HT-29 (cell line): ENCODE data around the gene HLTF. TPM values are rescaled to one million over a fixed set of nuclear protein-coding genes. Genes with fewer than 3 reads are reported as not detected.
"Not testable (repeated sequence)": the region's sequence is repeated elsewhere in the genome, so short reads cannot be mapped to it uniquely, and the experiment has no call there.

Experiments
- DNase-seq: peaks from one replicate; pipeline ENCODE4 v3.0.0-alpha.2; 2015; ENCODE audit warnings: low spot score
- total RNA-seq: library from RNA; depleted of rRNA; stranded (reverse); fragments of >200 nt; shearing (Covaris generic); gene quantifications from 2 replicates; pipeline ENCODE4 v1.2.3, GENCODE V29; 2014; rRNA removed

The HLTF gene
- total RNA-seq, result not detected in 2 replicates

DNA sequence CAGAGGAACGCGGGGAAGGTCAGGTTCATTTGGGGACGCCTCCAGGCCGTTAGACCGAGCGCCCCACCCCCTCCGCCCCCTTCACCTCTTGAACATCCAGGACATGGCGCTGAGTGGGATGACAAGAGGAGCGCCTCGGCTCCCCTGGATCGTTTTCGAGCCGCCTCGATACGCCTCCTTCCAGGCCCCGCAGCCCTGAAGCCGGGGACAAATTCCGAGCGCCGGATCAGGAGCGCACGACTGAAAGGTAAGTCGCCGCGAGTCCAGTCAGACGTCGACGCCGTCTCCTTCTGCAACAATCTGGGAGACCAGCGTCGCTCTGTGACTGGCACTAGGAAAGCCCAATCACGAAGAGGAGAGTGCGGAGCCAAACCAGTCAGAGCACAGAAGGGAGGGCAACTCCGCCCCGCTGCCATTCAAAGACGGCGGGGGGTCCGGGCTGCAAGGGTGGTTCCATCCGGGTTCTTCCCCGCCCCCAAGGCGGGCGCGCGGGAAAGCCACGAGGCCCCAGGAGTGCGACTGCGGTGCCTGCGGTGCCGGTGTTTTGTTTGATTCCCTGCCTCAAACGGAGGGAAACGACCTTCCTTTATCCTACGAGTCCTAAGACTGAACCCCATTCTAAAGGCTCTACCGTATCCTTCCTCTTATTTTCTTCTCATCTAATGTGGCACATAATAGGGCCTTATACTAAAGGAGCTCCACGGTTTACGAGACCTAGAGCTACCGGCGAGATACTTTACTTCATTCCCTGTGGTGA is at the start of gene HLTF:
Gene HLTF, minus strand, starts transcription at position 302 of the 757 bp plus-strand sequence. Its CDS starts 197 bp downstream, at position 105.
- DNase-seq, result no peak

- no peak for DNase-seq
Observed at GRCh38 chr3:149134575-149134974, 48.2 kb upstream of the HLTF start.

DNA sequence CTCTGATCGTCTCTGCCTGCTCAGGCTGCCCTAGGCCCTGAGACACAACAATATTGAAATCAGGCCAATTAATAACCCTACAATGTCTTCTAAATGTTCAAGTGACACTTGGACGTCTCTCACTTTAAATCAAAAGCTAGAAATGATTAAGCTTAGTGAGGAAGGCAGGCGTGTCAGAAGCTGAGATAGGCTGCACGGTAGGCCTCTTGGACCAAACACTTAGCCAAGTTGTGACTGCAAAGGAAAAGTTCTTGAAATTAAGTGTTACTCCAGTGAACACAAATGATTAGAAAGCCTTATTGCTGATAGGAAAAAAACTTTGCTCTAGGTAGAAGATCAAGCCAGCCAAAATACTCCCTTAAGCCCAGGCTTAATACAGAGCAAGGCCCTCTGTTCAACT is 45.3 kb upstream of the HLTF start:
- no peak for DNase-seq

DNA sequence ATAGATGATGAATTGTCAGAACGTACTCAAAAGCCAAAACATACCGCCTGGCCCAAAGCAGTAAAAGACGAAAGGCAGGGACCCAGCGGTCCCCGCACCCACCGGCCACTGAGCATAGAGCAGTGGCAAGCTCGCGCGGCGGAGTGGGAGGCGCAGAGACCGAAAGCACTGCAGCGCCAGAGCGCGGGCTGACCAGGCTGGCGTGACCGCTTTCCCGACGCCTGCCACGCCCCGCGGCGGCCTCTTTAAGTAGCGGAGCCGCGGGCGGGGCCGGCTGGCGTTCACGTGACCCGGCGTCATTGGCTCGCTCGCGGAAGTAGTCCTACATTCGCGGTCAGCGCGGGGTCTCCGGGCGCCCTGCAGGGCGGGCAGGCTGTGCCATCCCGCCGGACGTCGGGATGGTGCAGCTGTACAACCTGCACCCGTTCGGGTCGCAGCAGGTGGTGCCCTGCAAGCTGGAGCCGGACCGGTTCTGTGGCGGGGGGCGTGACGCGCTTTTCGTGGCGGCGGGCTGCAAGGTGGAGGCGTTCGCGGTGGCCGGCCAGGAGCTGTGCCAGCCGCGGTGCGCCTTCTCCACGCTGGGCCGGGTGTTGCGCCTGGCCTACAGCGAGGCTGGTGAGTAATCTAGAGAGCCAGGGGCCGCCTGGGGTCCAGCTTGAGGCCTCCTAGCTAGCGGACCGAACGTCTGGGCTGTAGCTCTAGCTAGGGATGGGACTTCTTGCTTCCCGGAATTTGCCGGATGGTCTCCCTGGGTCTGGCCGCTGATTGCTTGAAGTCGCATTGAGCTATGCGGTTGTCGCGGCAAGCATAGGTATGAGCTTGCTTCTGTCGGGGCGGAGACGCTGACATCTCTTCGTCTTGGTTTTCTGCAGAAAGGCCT is 43.2 kb upstream of the HLTF start, which contains the start of gene HPS3:
Gene HPS3, plus strand, starts transcription at position 313 of the 880 bp plus-strand sequence. Its CDS starts 86 bp downstream, at position 399.
- DNase-seq, result peak; percentile 98

DNA sequence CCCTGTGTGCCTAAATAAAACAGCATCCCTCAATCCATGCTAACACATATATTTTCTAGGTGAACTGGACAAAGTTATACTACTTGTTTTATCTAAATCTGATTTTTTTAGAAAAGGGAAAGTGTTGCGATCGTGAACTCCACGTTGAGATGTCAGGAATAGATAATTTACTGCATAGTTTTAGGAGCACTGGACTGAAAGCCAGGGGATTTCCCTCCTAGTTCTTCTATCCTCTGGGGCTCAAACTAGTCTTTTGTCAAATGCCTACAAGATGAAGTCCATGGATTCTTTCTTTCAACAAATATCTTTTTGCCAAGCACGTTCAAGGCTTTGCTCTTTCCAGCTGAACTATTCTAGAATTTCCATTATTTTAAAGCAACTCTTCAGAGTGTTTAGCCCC is 42.5 kb upstream of the HLTF start:
- no peak for DNase-seq

GRCh38 chr3:149122721-149123578 is 36.6 kb upstream of the HLTF start:
- DNase-seq, result no peak

- DNase-seq, result peak; percentile 89
Observed at GRCh38 chr3:149120051-149120972, 34.0 kb upstream of the HLTF start.

DNA sequence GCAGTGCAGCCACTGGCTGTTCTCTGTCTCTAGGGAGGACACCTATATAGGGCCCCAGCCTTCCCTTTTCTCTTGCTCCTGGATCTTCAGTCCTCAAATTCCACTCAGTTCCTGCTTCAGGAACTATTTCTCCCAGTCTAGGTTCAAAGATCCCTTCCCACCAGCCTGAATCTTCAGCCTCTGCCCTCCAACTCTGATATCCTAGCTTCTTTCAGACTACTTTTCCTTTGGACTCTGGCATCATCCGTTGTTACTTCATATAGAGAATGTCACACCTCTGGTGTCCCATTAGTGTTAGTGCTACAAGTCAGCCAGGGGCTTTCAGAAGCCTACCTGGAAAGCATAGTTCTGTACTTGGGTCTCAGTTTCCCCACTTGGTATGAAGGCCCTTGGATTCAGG is 33.1 kb upstream of the HLTF start:
- DNase-seq, result no peak

- no peak for DNase-seq
Observed at GRCh38 chr3:149118724-149119123, 32.4 kb upstream of the HLTF start.

- no peak for DNase-seq
Observed at GRCh38 chr3:149115114-149115513, 28.8 kb upstream of the HLTF start.

DNA sequence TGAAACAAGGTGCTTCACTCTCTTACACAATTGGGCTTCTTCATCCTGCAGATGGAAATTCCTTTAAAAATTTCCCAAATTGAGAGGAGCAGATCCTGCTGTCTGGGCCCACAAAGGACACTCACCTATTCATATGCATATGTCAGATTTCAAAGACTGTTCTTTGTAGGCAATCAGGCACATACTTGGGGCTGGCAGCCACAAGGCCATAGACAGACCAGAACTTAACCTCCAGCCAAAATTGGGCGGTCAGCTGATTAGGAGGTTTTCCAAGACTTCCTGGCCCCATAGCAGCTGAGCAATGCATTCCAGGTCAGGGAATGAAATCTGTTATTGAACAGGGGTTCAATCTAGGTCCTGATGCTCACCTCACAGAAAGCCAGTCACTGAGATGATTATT is 28.1 kb upstream of the HLTF start:
- DNase-seq, result no peak

DNA sequence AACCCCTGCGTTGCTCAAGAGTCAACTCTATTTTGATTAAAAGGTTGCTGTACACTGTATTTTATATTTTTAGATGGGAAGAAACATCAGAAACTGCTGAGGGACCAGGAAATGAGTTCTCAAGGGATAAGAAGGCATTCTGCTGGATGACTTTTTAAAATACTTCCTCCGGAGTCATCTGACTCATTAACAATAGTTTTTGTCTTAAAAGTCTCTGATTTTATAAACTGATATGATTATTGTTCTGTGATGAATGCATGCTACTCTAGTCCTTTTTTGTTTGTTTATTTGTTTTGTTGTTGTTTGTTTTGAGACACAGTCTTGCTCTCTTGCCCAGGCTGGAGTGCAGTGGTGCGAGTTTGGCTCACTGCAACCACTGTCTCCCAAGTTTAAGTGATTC is 18.2 kb upstream of the HLTF start:
- DNase-seq, result no peak

- DNase-seq, result no peak
Observed at GRCh38 chr3:149101641-149102040, 15.3 kb upstream of the HLTF start.

- DNase-seq, result no peak
Observed at GRCh38 chr3:149101154-149101553, 14.8 kb upstream of the HLTF start.

DNA sequence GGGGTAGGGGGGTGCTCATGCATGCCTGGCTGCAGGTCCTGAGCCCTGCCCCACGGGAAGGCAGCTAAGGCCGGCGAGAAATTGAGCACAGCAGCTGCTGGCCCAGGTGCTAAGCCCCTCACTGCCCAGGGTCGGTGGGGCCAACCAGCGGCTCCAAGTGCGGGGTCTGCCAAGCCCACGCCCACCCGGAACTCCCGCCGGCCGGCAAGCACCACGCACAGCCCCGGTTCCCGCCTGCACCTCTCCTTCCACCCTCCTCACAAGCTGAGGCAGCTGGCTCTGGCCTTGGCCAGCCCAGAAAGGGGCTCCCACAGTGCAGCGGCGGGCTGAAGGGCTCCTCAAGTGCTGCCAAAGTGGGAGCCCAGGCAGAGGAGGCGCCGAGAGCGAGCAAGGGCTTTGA is 11.7 kb upstream of the HLTF start:
- not testable (repeated sequence) for DNase-seq

DNA sequence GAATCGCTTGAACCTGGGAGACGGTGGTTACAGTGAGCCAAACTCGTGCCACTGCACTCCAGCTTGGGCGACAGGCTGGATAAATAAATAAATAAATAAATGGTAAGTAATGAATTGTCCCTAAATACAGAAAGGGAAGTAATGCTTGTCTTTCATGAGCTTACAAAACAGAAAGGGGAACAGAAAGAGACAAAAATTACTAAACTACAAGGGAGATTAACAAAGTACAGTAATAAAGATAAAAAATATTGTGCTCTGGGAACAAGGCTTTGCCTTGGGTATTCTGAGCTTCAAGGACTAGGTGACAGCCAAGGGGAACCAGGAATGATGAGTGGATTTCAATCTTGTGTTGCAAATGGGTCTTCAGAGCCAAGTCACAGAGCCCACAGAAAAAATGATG is 9.2 kb upstream of the HLTF start:
- DNase-seq, result no peak

DNA sequence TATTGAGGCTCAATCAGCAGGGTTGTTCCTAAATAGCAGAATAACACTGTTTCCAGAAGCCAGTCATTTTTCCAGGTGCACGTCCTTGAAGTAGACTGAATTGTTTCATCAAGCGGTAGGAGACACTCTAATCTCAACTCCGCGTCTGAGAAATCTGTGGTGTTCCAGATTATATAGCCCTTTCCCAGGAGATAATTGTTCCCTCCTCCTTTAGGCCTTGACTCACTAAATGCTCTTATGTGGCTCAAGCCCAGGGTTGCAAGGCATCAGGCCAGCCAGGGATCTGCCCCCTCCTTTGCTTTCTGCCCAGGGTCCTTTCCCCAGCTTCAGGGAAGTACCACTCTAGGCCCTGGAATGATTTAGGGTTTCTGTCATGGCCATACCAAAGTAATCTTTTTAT is 5.7 kb upstream of the HLTF start:
- no peak for DNase-seq

- DNase-seq, result no peak
Observed at GRCh38 chr3:149090907-149091306, 4.6 kb upstream of the HLTF start.

DNA sequence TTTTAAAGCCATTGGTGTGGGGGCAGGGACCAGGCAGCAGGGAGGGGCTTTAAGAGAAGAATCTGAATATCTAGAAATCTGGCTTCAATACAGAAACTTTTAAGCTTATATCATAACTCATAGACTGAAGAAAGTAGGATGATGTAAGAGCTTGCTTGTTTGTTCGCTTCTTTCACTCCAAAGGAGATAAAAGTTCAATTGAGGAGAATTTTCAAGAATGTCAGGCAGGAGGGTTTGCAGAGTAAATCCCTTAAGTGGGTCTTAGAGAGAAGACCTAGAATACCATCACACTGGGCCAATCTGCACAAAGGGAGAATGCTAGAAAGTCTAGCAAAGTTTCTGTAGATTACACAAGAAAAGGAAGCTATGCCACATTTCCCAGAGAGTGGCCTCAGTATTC is 4.1 kb upstream of the HLTF start:
- DNase-seq, result no peak

DNA sequence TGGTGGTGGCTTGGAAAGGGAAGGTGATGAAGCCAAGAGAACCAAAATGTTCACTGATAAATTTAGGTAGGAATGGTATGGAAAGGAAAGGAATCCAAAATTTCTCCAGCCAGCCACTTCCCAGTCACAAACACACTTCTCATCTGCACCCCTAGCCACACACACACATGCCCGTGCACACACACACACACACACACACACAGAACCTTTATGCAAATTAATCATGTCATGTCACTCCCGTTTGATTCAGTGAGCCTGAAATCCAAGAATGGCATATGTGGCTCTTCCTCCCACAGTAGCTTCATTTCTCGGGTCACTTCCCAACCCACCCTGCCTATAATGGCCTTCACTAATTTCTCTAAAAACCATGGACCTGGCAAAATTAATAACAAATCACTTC is 3.1 kb upstream of the HLTF start:
- no peak for DNase-seq

DNA sequence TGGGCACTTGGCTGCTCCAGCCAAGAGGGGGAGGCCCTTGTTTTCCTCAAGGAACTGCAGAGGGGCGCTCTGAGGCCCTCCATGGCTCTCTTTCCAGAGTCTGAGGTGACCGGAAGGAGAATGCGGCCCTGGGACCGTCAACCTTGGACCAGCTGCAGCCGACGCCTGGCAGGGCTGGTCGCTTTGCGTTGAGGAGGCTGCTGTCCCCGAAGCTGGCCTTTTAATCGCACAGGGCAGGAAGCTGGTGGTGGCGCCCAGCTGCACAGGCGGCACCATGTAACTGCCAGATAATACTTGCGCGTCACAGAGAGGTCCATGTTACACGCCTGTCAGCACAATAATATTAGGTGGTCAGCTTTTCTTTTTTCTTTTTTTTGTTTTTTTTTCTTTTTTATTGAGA is 875 bp upstream of the HLTF start:
- no peak for DNase-seq
